H1 (cell line): ENCODE data around the gene GRB14. TPM values are rescaled to one million over a fixed set of nuclear protein-coding genes. Genes with fewer than 3 reads are reported as not detected.

Experiments
- CTCF ChIA-PET: fragments of 300-600 bp; sonication (Branson Sonifier 250); formaldehyde crosslinking; loops from one replicate; lab custom pipeline; 2021; ENCODE audit not compliant: partially characterized antibody; lab: Charles Lee
- POLR2A ChIA-PET: fragments of 300-600 bp; sonication (Branson Sonifier 250); formaldehyde crosslinking; loops from one replicate; lab custom pipeline; 2021; ENCODE audit warnings: inconsistent platforms; ENCODE audit not compliant: partially characterized antibody; lab: Charles Lee
- DNase-seq, 2 experiments: peaks; one replicate each; pipeline versions ENCODE4 v3.0.0 to v3.0.0-alpha.2; 2010 to 2022; ENCODE audit warnings: low spot score in 2 of 2, low read depth in 1 of 2, mixed read lengths in 1 of 2
- FAIRE-seq: peaks from 2 replicates; lab custom pipeline; 2011; peaks lifted over from hg19 to GRCh38; lab: Jason Lieb, UNC
- H2AFZ ChIP-seq: 2 replicates; pipeline ENCODE4 v1.8.1; 2012; ENCODE audit warnings: low read length, inconsistent platforms
- H2AK5ac ChIP-seq: 2 replicates; pipeline ENCODE4 v1.6.1; 2013; ENCODE audit warnings: low read depth, low read length
- H2BK120ac ChIP-seq: replicated peaks from 2 replicates; pipeline ENCODE3; 2013; ENCODE audit warnings: low read depth, low read length, inconsistent platforms
- H2BK12ac ChIP-seq: 2 replicates; pipeline ENCODE4 v1.6.1; 2013; ENCODE audit warnings: low read depth, low read length
- H2BK15ac ChIP-seq: 2 replicates; pipeline ENCODE4 v1.6.1; 2013; ENCODE audit warnings: low read length
- H2BK20ac ChIP-seq: 2 replicates; pipeline ENCODE4 v1.6.1; 2013; ENCODE audit warnings: low read length
- H2BK5ac ChIP-seq: 2 replicates; pipeline ENCODE4 v1.6.1; 2013; ENCODE audit warnings: low read depth, low read length
- H3K14ac ChIP-seq: 2 replicates; pipeline ENCODE4 v1.6.1; 2013; ENCODE audit warnings: inconsistent platforms; ENCODE audit not compliant: insufficient read length
- H3K18ac ChIP-seq: 2 replicates; pipeline ENCODE4 v1.6.1; 2013; ENCODE audit warnings: low read length; ENCODE audit errors: extremely low read depth
- H3K23ac ChIP-seq: 2 replicates; pipeline ENCODE4 v1.6.1; 2013; ENCODE audit warnings: inconsistent platforms; ENCODE audit not compliant: insufficient read length
- H3K23me2 ChIP-seq: 2 replicates; pipeline ENCODE4 v1.6.1; 2013; ENCODE audit warnings: low read depth, low read length
- H3K27ac ChIP-seq: 2 replicates; pipeline ENCODE4 v1.6.1; 2011; ENCODE audit warnings: low read depth, low read length, inconsistent platforms
- H3K27me3 ChIP-seq, 4 experiments: replicated peaks in 1 of 4; 1 replicate in 1 of 4; 2 replicates in 3 of 4; pipeline versions ENCODE4 v1.6.1 to v1.8.1; 2011 to 2013; ENCODE audit warnings: low read length in 3 of 4, mild to moderate bottlenecking in 3 of 4, inconsistent platforms in 2 of 4, mixed read lengths in 2 of 4, moderate library complexity in 1 of 4; ENCODE audit not compliant: control insufficient read depth in 3 of 4, insufficient read depth in 3 of 4; ENCODE audit errors: extremely low read depth in 1 of 4
- H3K36me3 ChIP-seq, 4 experiments: 2 replicates each; pipeline versions ENCODE4 v1.6.1 to v1.8.1; 2011 to 2013; ENCODE audit warnings: mild to moderate bottlenecking in 4 of 4, low read length in 3 of 4, moderate library complexity in 2 of 4, control low read depth in 1 of 4, inconsistent platforms in 1 of 4; ENCODE audit not compliant: insufficient read depth in 4 of 4, control insufficient read depth in 2 of 4
- H3K4ac ChIP-seq: replicated peaks from 2 replicates; pipeline ENCODE3; 2013; ENCODE audit warnings: low read length, low read depth, mixed read lengths, inconsistent platforms; ENCODE audit not compliant: insufficient read length
- H3K4me1 ChIP-seq, 4 experiments: replicated peaks in 1 of 4; 1 replicate in 1 of 4; 2 replicates in 3 of 4; pipeline versions ENCODE4 v1.6.1 to v1.8.1; 2011 to 2013; ENCODE audit warnings: low read length in 3 of 4, inconsistent platforms in 2 of 4, mixed read lengths in 1 of 4; ENCODE audit not compliant: insufficient read depth in 4 of 4, control insufficient read depth in 3 of 4
- H3K4me2 ChIP-seq, 2 experiments: 2 replicates each; pipeline versions ENCODE4 v1.6.1 to v1.8.1; 2011 to 2013; ENCODE audit warnings: low read depth in 2 of 2, low read length in 2 of 2, control low read depth in 1 of 2, inconsistent platforms in 1 of 2, mild to moderate bottlenecking in 1 of 2; ENCODE audit not compliant: insufficient read depth in 1 of 2
- H3K4me3 ChIP-seq, 4 experiments: fragments of 200-600, 300-600 bp in 1 of 4; sonication (generic), shearing (Covaris generic), sonication (Bioruptor Twin) in 1 of 4; 2 replicates each; pipeline versions ENCODE4 v1.5.1 to v1.8.1; 2011 to 2016; ENCODE audit warnings: low read length in 4 of 4, low read depth in 3 of 4, control low read depth in 2 of 4, inconsistent platforms in 2 of 4, mild to moderate bottlenecking in 2 of 4, mixed read lengths in 1 of 4, moderate library complexity in 1 of 4; ENCODE audit not compliant: insufficient read depth in 2 of 4; ENCODE audit errors: extremely low read depth in 1 of 4
- H3K56ac ChIP-seq: replicated peaks from 2 replicates; pipeline ENCODE3; 2013; ENCODE audit warnings: low read depth, mild to moderate bottlenecking, mixed read lengths, low read length, inconsistent platforms; ENCODE audit not compliant: insufficient read length
- H3K79me1 ChIP-seq: 2 replicates; pipeline ENCODE4 v1.6.1; 2013; ENCODE audit warnings: low read depth, low read length, control low read depth
- H3K79me2 ChIP-seq, 2 experiments: 2 replicates each; pipeline versions ENCODE4 v1.6.1 to v1.8.1; 2012 to 2013; ENCODE audit warnings: low read length in 2 of 2, mild to moderate bottlenecking in 2 of 2, inconsistent platforms in 1 of 2; ENCODE audit not compliant: insufficient read depth in 2 of 2, control insufficient read depth in 1 of 2
- H3K9ac ChIP-seq, 4 experiments: replicated peaks in 1 of 4; 1 replicate in 1 of 4; 2 replicates in 3 of 4; pipeline versions ENCODE4 v1.6.1 to v1.8.1; 2011 to 2013; ENCODE audit warnings: low read depth in 3 of 4, low read length in 3 of 4, control low read depth in 2 of 4, mild to moderate bottlenecking in 2 of 4, moderate library complexity in 2 of 4, inconsistent platforms in 1 of 4; ENCODE audit errors: extremely low read depth in 1 of 4
- H3K9me3 ChIP-seq, 2 experiments: 2 replicates each; pipeline versions ENCODE4 v1.6.1 to v1.8.1; 2012 to 2013; ENCODE audit warnings: mild to moderate bottlenecking in 2 of 2, moderate library complexity in 2 of 2, control low read depth in 1 of 2, inconsistent platforms in 1 of 2, low read depth in 1 of 2, low read length in 1 of 2, mixed read lengths in 1 of 2; ENCODE audit not compliant: insufficient read depth in 2 of 2
- H4K20me1 ChIP-seq, 2 experiments: replicated peaks in 1 of 2; 2 replicates each; pipeline versions ENCODE3 to v1.8.1; 2011 to 2013; ENCODE audit warnings: inconsistent platforms in 2 of 2, low read length in 2 of 2, mild to moderate bottlenecking in 1 of 2; ENCODE audit not compliant: insufficient read depth in 2 of 2, control insufficient read depth in 1 of 2
- H4K5ac ChIP-seq: 2 replicates; pipeline ENCODE4 v1.6.1; 2013; ENCODE audit warnings: low read length, low read depth, mixed read lengths, inconsistent platforms; ENCODE audit not compliant: insufficient read length
- H4K8ac ChIP-seq: 2 replicates; pipeline ENCODE4 v1.8.0; 2013; ENCODE audit warnings: mild to moderate bottlenecking, moderate library complexity, low read length, inconsistent platforms; ENCODE audit not compliant: insufficient read depth; ENCODE audit errors: extremely low read depth
- H4K91ac ChIP-seq: replicated peaks from 2 replicates; pipeline ENCODE3; 2013; ENCODE audit warnings: low read length, mixed read lengths, inconsistent platforms; ENCODE audit not compliant: insufficient read length
- BACH1 ChIP-seq: IDR thresholded peaks from 2 replicates; pipeline ENCODE4 v1.6.1; 2012; ENCODE audit warnings: low read length, improper control_type of control experiment
- CBX8 ChIP-seq: fragments of 300-800, 300-1000 bp; sonication (generic); IDR thresholded peaks from 2 replicates; pipeline ENCODE4 v1.7.1; 2016; ENCODE audit warnings: low read depth, low read length, borderline replicate concordance
- CTBP2 ChIP-seq: IDR thresholded peaks from 2 replicates; pipeline ENCODE4 v1.7.0; 2011; ENCODE audit warnings: borderline replicate concordance, mild to moderate bottlenecking, moderate library complexity, mixed read lengths, low read length; ENCODE audit not compliant: insufficient read depth, insufficient read length
- KDM1A ChIP-seq: fragments of 200-600, 300-600 bp; sonication (generic); IDR thresholded peaks from 2 replicates; pipeline ENCODE4 v1.7.1; 2016; ENCODE audit warnings: mild to moderate bottlenecking, low read length, borderline replicate concordance
- SIN3A ChIP-seq, 2 experiments: IDR thresholded peaks in 1 of 2; conservative IDR thresholded peaks in 1 of 2; 2 replicates each; pipeline ENCODE4 v1.6.1; 2011 to 2012; ENCODE audit warnings: low read length in 2 of 2, improper control_type of control experiment in 1 of 2, low read depth in 1 of 2, mild to moderate bottlenecking in 1 of 2
- SIRT6 ChIP-seq: IDR thresholded peaks from one replicate; pipeline ENCODE4 v1.7.1; 2012; ENCODE audit warnings: low read length, inconsistent platforms
- TAF7 ChIP-seq: optimal IDR thresholded peaks from 2 replicates; pipeline ENCODE3; 2011; ENCODE audit warnings: low read depth, mild to moderate bottlenecking, inconsistent platforms, low read length, moderate library complexity, borderline replicate concordance
- TBP ChIP-seq: IDR thresholded peaks from 2 replicates; pipeline ENCODE4 v1.6.1; 2011; ENCODE audit warnings: low read depth, low read length, improper control_type of control experiment
- WGBS, 2 experiments: shearing (Covaris generic) in 1 of 2; methylation state at CpG; one replicate each; pipeline versions ENCODE4 v1.1.6 to v1.1.7; 2013 to 2015; ENCODE audit warnings: low lambda C conversion rate in 2 of 2, mixed read lengths in 2 of 2, inconsistent platforms in 1 of 2, low coverage in 1 of 2, missing lambda C conversion rate in 1 of 2; ENCODE audit not compliant: insufficient replicate concordance in 2 of 2, insufficient coverage in 1 of 2, insufficient read length in 1 of 2; ENCODE audit errors: extremely low coverage in 1 of 2, missing lambda C conversion rate in 1 of 2; 5-methylcytosine and 5-hydroxymethylcytosine counted together
- polyA plus RNA-seq, 7 experiments: library from polyadenylated mRNA; depleted of rRNA in 3 of 7; stranded (reverse) in 5 of 7; unstranded in 2 of 7; fragments of >200 nt in 5 of 7; fragments of 200-250 nt in 2 of 7; gene quantifications; 1 replicate in 5 of 7; 2 replicates in 1 of 7; 4 replicates in 1 of 7; pipeline versions ENCODE4 v1.2.1 to v1.2.3, GENCODE V29; 2011 to 2013; ENCODE audit warnings: missing spikeins in 2 of 7, mixed read lengths in 2 of 7
- total RNA-seq: library from RNA; stranded (reverse); fragmentation: NEBNext Ultra II Directional; extraction: Animal tissue kit (Norgen Biotek cat#: 25700); gene quantifications from 2 replicates; pipeline ENCODE4 v1.2.1, GENCODE V29; 2021
- TF ChIP-seq, protein P1 (sequence below): IDR thresholded peaks from 2 replicates; pipeline ENCODE4 v1.6.1; 2012; ENCODE audit warnings: inconsistent platforms
- TF ChIP-seq, protein P2 (sequence below): IDR thresholded peaks from 2 replicates; pipeline ENCODE4 v1.6.1; 2012; ENCODE audit warnings: low read length, inconsistent platforms
- TF ChIP-seq, protein P3 (sequence below): IDR thresholded peaks from 2 replicates; pipeline ENCODE4 v1.6.1; 2011; ENCODE audit warnings: low read depth, mild to moderate bottlenecking, low read length; ENCODE audit not compliant: insufficient read depth

Gene GRB14
- total and polyA plus RNA-seq, 2 of the 8 experiments (the other 6 are each of a cell fraction or from before 2014, with no cell fraction given): 2.5 to 11.6 TPM

DNA sequence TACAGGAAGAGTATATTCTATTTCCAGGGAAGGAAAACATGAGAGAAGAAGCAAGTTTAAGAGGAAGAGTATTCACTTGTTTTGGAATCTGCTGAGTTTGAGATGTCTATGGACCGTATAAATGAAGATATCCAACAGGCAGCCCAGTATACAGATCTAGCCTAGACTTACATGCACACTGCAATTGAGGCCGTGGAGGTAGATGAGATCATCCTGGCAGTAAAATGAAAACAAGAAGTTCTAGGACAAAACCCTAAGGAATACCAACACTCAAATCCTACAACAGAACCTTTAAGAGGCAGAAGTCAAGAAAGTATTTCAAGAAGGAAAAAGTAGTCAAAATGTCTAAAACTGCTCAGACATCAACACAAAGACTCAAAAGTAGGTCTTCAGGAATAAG lies 16.0 kb downstream of the GRB14 start:
- H3K4me2 ChIP-seq: no peak overlapping the region
- TF ChIP-seq TBP (no peak), KDM1A (no peak), TAF7 (no peak), BACH1 (no peak), SIRT6 (no peak), CTBP2 (no peak), SIN3A (conservative IDR thresholded peaks at IDR 0.05 in 1 of 2, IDR thresholded peaks at IDR 0.05 in 1 of 2; ENCODE audit: low read depth in 1 of 2, low read length in 2 of 2) (no peak), CBX8 (no peak)
- TF ChIP-seq, protein P1, sequence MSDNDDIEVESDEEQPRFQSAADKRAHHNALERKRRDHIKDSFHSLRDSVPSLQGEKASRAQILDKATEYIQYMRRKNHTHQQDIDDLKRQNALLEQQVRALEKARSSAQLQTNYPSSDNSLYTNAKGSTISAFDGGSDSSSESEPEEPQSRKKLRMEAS: no peak
- TF ChIP-seq, protein P2, sequence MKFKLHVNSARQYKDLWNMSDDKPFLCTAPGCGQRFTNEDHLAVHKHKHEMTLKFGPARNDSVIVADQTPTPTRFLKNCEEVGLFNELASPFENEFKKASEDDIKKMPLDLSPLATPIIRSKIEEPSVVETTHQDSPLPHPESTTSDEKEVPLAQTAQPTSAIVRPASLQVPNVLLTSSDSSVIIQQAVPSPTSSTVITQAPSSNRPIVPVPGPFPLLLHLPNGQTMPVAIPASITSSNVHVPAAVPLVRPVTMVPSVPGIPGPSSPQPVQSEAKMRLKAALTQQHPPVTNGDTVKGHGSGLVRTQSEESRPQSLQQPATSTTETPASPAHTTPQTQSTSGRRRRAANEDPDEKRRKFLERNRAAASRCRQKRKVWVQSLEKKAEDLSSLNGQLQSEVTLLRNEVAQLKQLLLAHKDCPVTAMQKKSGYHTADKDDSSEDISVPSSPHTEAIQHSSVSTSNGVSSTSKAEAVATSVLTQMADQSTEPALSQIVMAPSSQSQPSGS: no peak
- TF ChIP-seq, protein P3, sequence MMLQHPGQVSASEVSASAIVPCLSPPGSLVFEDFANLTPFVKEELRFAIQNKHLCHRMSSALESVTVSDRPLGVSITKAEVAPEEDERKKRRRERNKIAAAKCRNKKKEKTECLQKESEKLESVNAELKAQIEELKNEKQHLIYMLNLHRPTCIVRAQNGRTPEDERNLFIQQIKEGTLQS: no peak

More for the DNA sequence above, 16.0 kb downstream of the GRB14 start:
- H3K23ac ChIP-seq: no peak overlapping the region
- H2BK120ac ChIP-seq: no peak overlapping the region
- no peak overlapping the region for H3K27ac ChIP-seq
- DNase-seq (no peak), FAIRE-seq (no peak)
- no peaks in the 10 kb centered on the region for H3K36me3 ChIP-seq
- no peak overlapping the region for H3K56ac ChIP-seq
- H3K4me3 ChIP-seq: no peak overlapping the region
- H2BK12ac ChIP-seq: no peak overlapping the region
- no peak overlapping the region for H2AK5ac ChIP-seq
- H3K9ac ChIP-seq: no peak overlapping the region
- WGBS, 2 experiments: 87% methylated on average over 2 of the region's 2 CpGs; no CpG with 5 or more reads in 1 of the 2 experiments
- no peak overlapping the region for H4K5ac ChIP-seq
- H4K20me1 ChIP-seq: no peaks in the 10 kb centered on the region
- no peaks in the 10 kb centered on the region for H3K79me1 ChIP-seq
- no peak overlapping the region for H3K18ac ChIP-seq
- H3K27me3 ChIP-seq: no peaks in the 10 kb centered on the region
- H3K14ac ChIP-seq: no peak overlapping the region
- H3K9me3 ChIP-seq: no peaks in the 10 kb centered on the region
- H3K4ac ChIP-seq: no peak overlapping the region
- H3K23me2 ChIP-seq: no peaks in the 10 kb centered on the region
- no peak overlapping the region for H4K8ac ChIP-seq
- CTCF ChIA-PET: interaction anchor here (0.7 to 1.1 kb wide), 3 partner anchors 45 to 326 kb away, joined by 3 to 6 read pairs (median 3); no protein-coding TSS in a partner anchor
- H2BK15ac ChIP-seq: no peak overlapping the region
- no peak overlapping the region for H2AFZ ChIP-seq
- H2BK20ac ChIP-seq: no peak overlapping the region
- no peaks in the 10 kb centered on the region for H3K79me2 ChIP-seq
- POLR2A ChIA-PET: no interaction called here
- no peak overlapping the region for H2BK5ac ChIP-seq
- H4K91ac ChIP-seq: no peak overlapping the region
- no peaks in the 10 kb centered on the region for H3K4me1 ChIP-seq
